ENCODE measurements around the gene PI4K2A. TPM values are rescaled to one million over a fixed set of nuclear protein-coding genes. Genes with fewer than 3 reads are reported as not detected.

PI4K2A gene
- 18.4 and 25.9 TPM in 2 replicates for total RNA-seq

DNA sequence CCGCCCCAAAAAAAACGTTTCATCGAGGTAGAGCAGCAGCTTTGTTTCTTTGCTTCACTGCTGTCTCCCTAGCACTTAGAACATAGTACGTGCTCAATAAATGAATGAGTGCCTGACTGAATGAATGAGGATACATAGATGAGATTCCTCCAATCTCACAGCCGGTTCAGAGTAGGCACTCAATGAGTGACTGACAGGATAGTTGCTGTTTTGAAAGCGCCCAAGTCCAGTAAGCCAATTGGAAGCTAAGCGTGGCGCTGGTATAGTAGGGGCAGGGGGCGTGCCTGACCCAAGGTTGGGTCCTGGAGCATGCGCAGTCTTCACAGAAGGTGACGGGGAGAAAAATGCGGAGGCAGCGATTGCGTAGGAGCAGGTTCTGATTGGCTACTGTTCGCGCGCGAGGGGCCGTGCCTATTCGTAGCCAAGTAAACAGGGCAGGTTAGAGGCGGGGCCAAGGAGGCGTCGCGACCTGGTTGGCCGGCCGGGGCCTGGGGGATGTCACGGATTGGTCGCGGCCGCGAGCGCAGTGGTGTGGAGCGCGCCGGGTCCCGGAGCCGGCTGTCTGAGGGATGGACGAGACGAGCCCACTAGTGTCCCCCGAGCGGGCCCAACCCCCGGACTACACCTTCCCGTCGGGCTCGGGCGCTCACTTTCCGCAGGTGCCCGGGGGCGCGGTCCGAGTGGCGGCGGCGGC lies at the start of gene PI4K2A:
Gene PI4K2A, plus strand, starts transcription at position 498 of the 694 bp plus-strand sequence. Its CDS starts 72 bp downstream, at position 570.

DNA sequence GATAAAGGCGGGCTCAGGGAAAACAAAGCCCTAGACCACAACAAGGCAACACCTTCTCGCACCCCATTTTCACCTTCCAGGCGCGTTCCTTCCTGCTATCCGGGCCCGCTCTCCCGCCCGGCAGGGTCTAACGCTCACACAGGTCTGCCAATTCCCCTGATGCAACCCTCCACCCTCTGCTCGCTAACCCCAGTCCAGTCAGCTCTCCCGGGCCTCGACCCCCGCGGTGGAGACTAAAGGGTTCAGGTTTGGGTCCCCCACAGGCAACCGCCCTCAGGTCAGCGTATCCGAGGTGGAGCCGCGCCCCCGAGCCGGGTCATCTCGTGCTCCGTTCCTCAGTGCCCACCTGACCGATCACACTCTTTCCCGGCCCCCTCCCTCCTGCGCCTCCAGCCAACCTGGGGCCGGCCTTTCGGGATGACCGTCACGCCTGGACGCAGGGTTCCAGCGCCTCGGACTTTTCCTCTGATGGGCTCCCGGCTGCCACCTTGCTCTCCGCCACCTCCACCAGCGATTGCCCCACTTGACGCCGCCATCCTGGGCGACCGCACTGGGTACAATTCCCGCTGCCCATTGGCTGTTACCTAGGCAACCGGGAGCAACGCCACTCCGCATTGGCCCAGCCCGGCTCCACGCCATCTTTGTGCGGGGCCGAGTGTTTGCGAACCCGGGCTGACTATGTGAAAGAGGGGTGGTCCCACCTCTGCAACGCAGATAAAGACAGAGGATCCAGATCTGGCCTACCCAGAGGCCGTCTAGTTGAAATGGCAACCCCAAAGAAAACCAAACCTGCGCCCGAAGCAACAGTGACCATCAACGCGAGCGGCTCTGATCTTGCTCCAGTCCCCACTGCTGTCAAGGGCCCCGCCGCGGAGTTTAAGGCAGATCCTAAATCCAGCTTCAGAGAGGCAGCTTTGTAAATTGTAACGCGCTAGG lies 7.3 kb upstream of the PI4K2A start, which contains the start of gene MORN4:
Gene MORN4, minus strand, starts transcription at position 552 of the 936 bp plus-strand sequence. CDS start 13,847 bp downstream, outside the sequence.

DNA sequence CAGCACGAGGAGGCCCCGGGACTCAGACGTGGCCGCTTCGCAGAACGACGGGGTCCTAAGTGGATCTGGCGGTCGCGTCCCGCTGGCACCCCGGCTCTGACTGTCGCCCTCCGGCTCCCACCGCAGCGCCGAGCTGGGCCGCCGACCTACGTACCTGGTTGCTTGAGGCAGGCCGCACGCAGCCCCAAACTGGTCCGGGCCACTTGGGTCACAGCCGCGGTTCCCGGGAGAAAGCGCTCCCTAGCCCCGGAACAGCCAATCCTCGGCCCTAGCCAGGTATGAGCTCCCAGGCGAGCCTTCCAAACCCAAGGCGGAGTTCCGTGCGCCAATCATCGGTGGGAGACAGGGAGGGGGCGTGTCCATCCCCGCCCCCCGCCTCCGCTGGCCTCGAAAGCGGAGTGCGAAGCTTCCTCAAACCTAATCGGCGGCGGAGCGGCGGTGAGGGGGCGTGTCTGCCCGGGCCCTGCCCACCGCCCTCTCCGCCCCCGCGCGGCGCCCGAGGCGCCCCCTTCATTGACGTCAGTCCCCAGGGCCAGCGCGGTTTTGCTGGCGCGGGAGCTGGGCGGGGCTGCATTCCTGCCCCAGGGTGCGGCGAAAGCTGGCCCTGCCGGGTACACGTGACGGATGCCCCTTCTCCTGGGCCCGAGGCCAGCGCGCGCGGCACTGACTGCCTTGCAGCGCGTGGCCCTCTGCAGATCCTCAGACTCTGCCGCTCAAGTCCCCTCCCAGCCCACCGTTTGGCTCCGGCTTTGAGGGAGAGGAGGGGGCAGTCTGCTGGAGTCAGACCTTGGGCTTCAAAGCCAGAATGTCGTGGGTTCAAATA lies 46.7 kb downstream of the PI4K2A start, which contains the start of gene AVPI1:
Gene AVPI1, minus strand, starts transcription at position 280 of the 823 bp plus-strand sequence. CDS start 7,336 bp downstream, outside the sequence.

DNA sequence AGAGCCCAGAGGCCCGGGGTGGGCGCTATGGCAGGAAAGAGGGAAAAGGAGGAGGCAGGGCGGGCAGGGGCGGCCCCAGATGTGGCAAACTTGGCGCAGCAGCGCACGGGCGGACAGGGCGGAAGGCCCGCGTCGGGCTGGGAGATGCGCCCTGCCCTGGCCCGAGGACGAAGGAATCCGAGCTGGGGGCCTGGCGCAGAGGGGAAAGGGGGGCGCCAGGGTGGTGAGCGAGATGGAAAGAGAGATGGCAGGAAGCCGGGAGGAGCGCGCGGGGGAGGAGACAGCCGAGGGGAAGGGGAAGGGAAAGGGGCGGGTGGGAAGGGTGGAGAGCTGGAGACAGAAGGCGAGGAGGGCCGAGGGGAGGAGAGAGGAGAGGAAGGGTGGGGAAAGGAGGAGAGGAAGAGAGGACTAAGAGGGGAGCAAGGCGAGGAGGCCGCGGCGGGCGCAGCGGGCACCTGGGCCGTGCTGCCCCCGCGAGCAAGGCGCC lies 72.9 kb downstream of the PI4K2A start, which contains the start of gene MARVELD1:
Gene MARVELD1, plus strand, starts transcription at position 392 of the 487 bp plus-strand sequence. CDS start 147 bp downstream, outside the sequence.

Other genes starting within 250 kb of the PI4K2A start
- 12.5 and 13.2 TPM in 2 replicates for gene RRP12, start 239.3 kb upstream of the PI4K2A start, total RNA-seq
- gene PGAM1, start 214.5 kb upstream of the PI4K2A start, total RNA-seq: 829 and 844 TPM in 2 replicates
- 26.2 and 33.9 TPM in 2 replicates for gene EXOSC1, start 194.7 kb upstream of the PI4K2A start, total RNA-seq
- gene ZDHHC16, start 194.5 kb upstream of the PI4K2A start, total RNA-seq: 33.8 and 42.6 TPM in 2 replicates
- 85.4 and 88.3 TPM in 2 replicates for gene MMS19, start 142.2 kb upstream of the PI4K2A start, total RNA-seq
- 36.5 and 38.1 TPM in 2 replicates for gene UBTD1, start 141.7 kb upstream of the PI4K2A start, total RNA-seq
- gene ANKRD2, start 67.9 kb upstream of the PI4K2A start, total RNA-seq: 0.54 TPM in 1 of 2 replicates, not detected in the other
- 0.72 TPM in 1 of 2 replicates, not detected in the other for gene HOGA1, start 56.3 kb upstream of the PI4K2A start, total RNA-seq
- gene C10orf62, start 51.0 kb upstream of the PI4K2A start, total RNA-seq: not detected in 2 replicates
- 3.2 and 9.6 TPM in 2 replicates for gene MORN4, start 7.2 kb upstream of the PI4K2A start, total RNA-seq
- gene AVPI1, start 46.6 kb downstream of the PI4K2A start, total RNA-seq: 5.1 and 13.4 TPM in 2 replicates
- 30.7 and 43.3 TPM in 2 replicates for gene MARVELD1, start 73.1 kb downstream of the PI4K2A start, total RNA-seq
- gene ZFYVE27, start 96.5 kb downstream of the PI4K2A start, total RNA-seq: 8.5 and 14.4 TPM in 2 replicates
- 0.90 and 6.6 TPM in 2 replicates for gene SFRP5, start 131.3 kb downstream of the PI4K2A start, total RNA-seq
- gene GOLGA7B, start 209.2 kb downstream of the PI4K2A start, total RNA-seq: not detected in 2 replicates

Data from cardiac atrium fibroblast (primary cell).